Activated CD8-positive, alpha-beta T cell treated with anti-CD3 and anti-CD28 coated beads for 36 hours (primary cell): ENCODE data around the gene FNIP2. TPM values are rescaled to one million over a fixed set of nuclear protein-coding genes. Genes with fewer than 3 reads are reported as not detected.
A peak's percentile ranks its signal among the peaks of the same experiment; 100 is the strongest.

ENCODE experiments used
- ATAC-seq: fragments of 200-7000 bp; cut with Tn5 transposase; one replicate; pipeline ENCODE4 v1.10.0; 2021; ENCODE audit warnings: mild to moderate bottlenecking, moderate library complexity
- CTCF ChIA-PET: fragments of 350-600 bp; sonication (Branson Sonifier 250); formaldehyde crosslinking; loops from one replicate; lab custom pipeline; 2021; ENCODE audit warnings: antibody characterized with exemption; lab: Charles Lee
- POLR2A ChIA-PET: fragments of 350-600 bp; sonication (Branson Sonifier 250); formaldehyde crosslinking; loops from one replicate; lab custom pipeline; 2021; ENCODE audit warnings: antibody characterized with exemption; lab: Charles Lee
- DNase-seq: peaks from one replicate; pipeline ENCODE4 v3.0.0-alpha.2; 2020
- H3K27ac Mint-ChIP-seq: one replicate; pipeline ENCODE4 v1.8.0; 2021; ENCODE audit warnings: mild to moderate bottlenecking, mixed read lengths
- H3K27me3 Mint-ChIP-seq: one replicate; pipeline ENCODE4 v1.8.0; 2021; ENCODE audit warnings: mixed read lengths
- H3K36me3 Mint-ChIP-seq: one replicate; pipeline ENCODE4 v1.8.0; 2021; ENCODE audit warnings: low read depth, mixed read lengths
- H3K4me1 Mint-ChIP-seq: one replicate; pipeline ENCODE4 v1.8.0; 2021; ENCODE audit warnings: low read depth, mixed read lengths
- H3K4me3 Mint-ChIP-seq: one replicate; pipeline ENCODE4 v1.8.0; 2021; ENCODE audit warnings: mild to moderate bottlenecking, moderate library complexity, mixed read lengths
- H3K9me3 Mint-ChIP-seq: one replicate; pipeline ENCODE4 v1.8.0; 2021; ENCODE audit warnings: mixed read lengths
- CTCF ChIP-seq: fragments of 200-600 bp; IDR thresholded peaks from one replicate; pipeline ENCODE4 v1.8.0; 2022; ENCODE audit warnings: antibody characterized with exemption, mild to moderate bottlenecking
- intact Hi-C: fragments of 100-400 bp; cut with micrococcal nuclease; formaldehyde crosslinking; loops from one replicate; pipeline ENCODE4 v1.10.0; 2022
- total RNA-seq, 2 experiments: library from RNA; stranded (reverse); gene quantifications; one replicate each; pipeline ENCODE4 v1.2.3, GENCODE V29; 2021

FNIP2 gene
- total RNA-seq, 2 experiments from 2014 or later, result 11.2 to 11.7 TPM

- TF ChIP-seq CTCF, result no peak
- ChIA-PET POLR2A (interaction anchor here (0.6 kb wide), 1 partner anchor 59 kb away, joined by 3 read pairs; no protein-coding TSS in a partner anchor), CTCF (interaction anchor here (1.2 to 2.6 kb wide), 2 partner anchors 12 to 40 kb away, joined by 5 to 8 read pairs; no protein-coding TSS in a partner anchor)
- ATAC-seq (no peak), DNase-seq (peak; percentile 35)
- H3K4me3 Mint-ChIP-seq, result peak overlapping the region; percentile 7
- no peaks in the 10 kb centered on the region for H3K36me3 Mint-ChIP-seq
- no peaks in the 10 kb centered on the region for H3K27me3 Mint-ChIP-seq
- H3K27ac Mint-ChIP-seq, result peak overlapping the region; percentile 63
- no peaks in the 10 kb centered on the region for H3K9me3 Mint-ChIP-seq
- intact Hi-C loops, result loop anchor here (5.0 kb wide), 1 partner anchor 39 kb away; no protein-coding TSS in a partner anchor
- H3K4me1 Mint-ChIP-seq, result peaks cover 46% of the 10 kb centered on the region
Observed at GRCh38 chr4:158811704-158812103, 42.9 kb downstream of the FNIP2 start.

- Mint-ChIP-seq H3K4me3 (no peak overlapping the region), H3K36me3 (no peaks in the 10 kb centered on the region), H3K27ac (peak overlapping the region; percentile 63), H3K27me3 (no peaks in the 10 kb centered on the region), H3K9me3 (no peaks in the 10 kb centered on the region), H3K4me1 (peaks cover 49% of the 10 kb centered on the region)
- no peak for DNase-seq
- ATAC-seq, result no peak
- ChIA-PET CTCF (interaction anchor here (1.2 to 2.6 kb wide), 2 partner anchors 11 to 39 kb away, joined by 5 to 8 read pairs; no protein-coding TSS in a partner anchor), POLR2A (interaction anchor here (0.6 kb wide), 1 partner anchor 162 kb away, joined by 4 read pairs; no protein-coding TSS in a partner anchor)
- no peak for TF ChIP-seq CTCF
- intact Hi-C loops, result loop anchor here (5.0 kb wide), 1 partner anchor 40 kb away; no protein-coding TSS in a partner anchor
Observed at GRCh38 chr4:158812133-158812532, 43.3 kb downstream of the FNIP2 start.

DNA sequence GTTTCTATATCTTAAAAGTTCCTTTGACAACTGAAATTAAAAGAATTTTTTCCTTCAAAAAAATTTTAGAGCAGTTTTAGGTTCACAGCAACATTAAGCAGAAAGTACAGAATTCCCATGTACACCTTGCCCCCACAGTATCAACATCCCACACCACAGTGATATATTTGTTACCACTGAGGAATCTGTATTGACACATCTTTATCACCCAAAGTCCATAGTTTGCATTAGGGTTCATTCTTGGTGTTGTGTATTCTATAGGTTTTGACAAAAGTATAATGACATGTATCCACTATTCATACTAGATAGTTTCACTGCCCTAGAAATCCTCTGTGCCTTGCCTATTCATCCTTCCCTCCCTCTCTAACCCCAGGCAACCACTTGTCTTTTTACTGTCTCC lies 43.7 kb downstream of the FNIP2 start:
- intact Hi-C loops, result loop anchor here (5.0 kb wide), 1 partner anchor 40 kb away; no protein-coding TSS in a partner anchor
- Mint-ChIP-seq H3K4me1 (peaks cover 51% of the 10 kb centered on the region), H3K4me3 (no peak overlapping the region), H3K36me3 (no peaks in the 10 kb centered on the region), H3K27me3 (no peaks in the 10 kb centered on the region), H3K9me3 (no peaks in the 10 kb centered on the region), H3K27ac (no peak overlapping the region)
- no peak for TF ChIP-seq CTCF
- CTCF ChIA-PET, result interaction anchor here (2.6 kb wide), 1 partner anchor 11 kb away, joined by 8 read pairs; no protein-coding TSS in a partner anchor
- DNase-seq, result no peak
- ATAC-seq, result no peak
- POLR2A ChIA-PET, result interaction anchor here (0.6 kb wide), 1 partner anchor 162 kb away, joined by 4 read pairs; no protein-coding TSS in a partner anchor

DNA sequence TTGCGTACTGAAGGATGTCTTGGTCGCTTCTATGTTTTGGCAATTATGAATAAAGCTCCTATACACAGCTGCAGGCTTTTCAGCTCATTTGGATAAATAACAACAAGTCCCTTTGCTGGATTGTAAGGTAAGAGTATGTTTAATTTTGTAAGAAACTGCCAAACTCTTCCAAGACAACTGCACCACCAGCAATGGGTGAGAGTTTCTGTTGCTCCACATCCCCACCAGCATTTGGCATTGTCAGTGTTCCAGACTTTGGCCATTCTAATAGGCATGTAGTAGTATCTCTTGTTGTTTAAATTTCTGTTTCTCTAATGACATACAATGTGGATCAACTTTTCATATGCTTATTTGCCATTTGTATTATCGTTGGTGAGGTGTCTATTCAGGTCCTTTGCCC lies 44.3 kb downstream of the FNIP2 start:
- TF ChIP-seq CTCF, result no peak
- ATAC-seq (no peak), DNase-seq (no peak)
- Mint-ChIP-seq H3K27ac (no peak overlapping the region), H3K27me3 (no peaks in the 10 kb centered on the region), H3K36me3 (no peaks in the 10 kb centered on the region), H3K4me1 (peaks cover 57% of the 10 kb centered on the region), H3K9me3 (no peaks in the 10 kb centered on the region), H3K4me3 (no peak overlapping the region)
- ChIA-PET POLR2A (no interaction called here), CTCF (no interaction called here)
- intact Hi-C loops, result loop anchor here (5.0 kb wide), 1 partner anchor 41 kb away; no protein-coding TSS in a partner anchor

GRCh38 chr4:158814207-158814606 lies 45.4 kb downstream of the FNIP2 start:
- Mint-ChIP-seq H3K36me3 (no peaks in the 10 kb centered on the region), H3K4me1 (peaks cover 51% of the 10 kb centered on the region), H3K9me3 (no peaks in the 10 kb centered on the region), H3K27ac (no peak overlapping the region), H3K4me3 (no peak overlapping the region), H3K27me3 (no peaks in the 10 kb centered on the region)
- POLR2A ChIA-PET, result no interaction called here
- TF ChIP-seq CTCF, result no peak
- no peak for ATAC-seq
- intact Hi-C loops, result loop anchor here (5.0 kb wide), 1 partner anchor 42 kb away; no protein-coding TSS in a partner anchor
- CTCF ChIA-PET, result no interaction called here
- DNase-seq, result no peak
